Parathyroid adenoma (tissue), 2 donors: ENCODE results near the gene PRMT7.

Experiments
- H2AFZ ChIP-seq: fragments of 300-600 bp; sonication (generic); one replicate; pipeline ENCODE4 v1.7.0; 2017; ENCODE audit warnings: antibody characterized with exemption, mild to moderate bottlenecking
- H3K27ac ChIP-seq: fragments of 300-600 bp; sonication (generic); one replicate; pipeline ENCODE4 v1.7.0; 2017
- H3K27me3 ChIP-seq: fragments of 300-600 bp; sonication (generic); one replicate; pipeline ENCODE4 v1.7.0; 2017; ENCODE audit warnings: low read length; ENCODE audit not compliant: control insufficient read depth, insufficient read depth
- H3K36me3 ChIP-seq: fragments of 300-600 bp; sonication (generic); one replicate; pipeline ENCODE4 v1.7.0; 2017; ENCODE audit warnings: low read length; ENCODE audit not compliant: control insufficient read depth, insufficient read depth
- H3K4me1 ChIP-seq: fragments of 300-600 bp; sonication (generic); one replicate; pipeline ENCODE4 v1.7.0; 2017; ENCODE audit warnings: control low read depth
- H3K4me2 ChIP-seq: fragments of 300-600 bp; sonication (generic); one replicate; pipeline ENCODE4 v1.7.0; 2017; ENCODE audit warnings: low read length
- H3K4me3 ChIP-seq: fragments of 300-600 bp; sonication (generic); one replicate; pipeline ENCODE4 v1.7.0; 2017; ENCODE audit warnings: low read depth, low read length
- H3K79me2 ChIP-seq: fragments of 300-600 bp; sonication (generic); one replicate; pipeline ENCODE4 v1.7.0; 2017; ENCODE audit warnings: control low read depth
- H3K9ac ChIP-seq: fragments of 300-600 bp; sonication (generic); one replicate; pipeline ENCODE4 v1.7.0; 2017; ENCODE audit warnings: mild to moderate bottlenecking
- H3K9me3 ChIP-seq: fragments of 300-600 bp; sonication (generic); one replicate; pipeline ENCODE4 v1.7.0; 2017; ENCODE audit warnings: low read length; ENCODE audit not compliant: control insufficient read depth
- TF ChIP-seq, protein P1 (sequence below): fragments of 300-600 bp; sonication (generic); IDR thresholded peaks from one replicate; pipeline ENCODE4 v1.7.0; 2017; ENCODE audit warnings: antibody characterized with exemption, mild to moderate bottlenecking
- donor health status: primary hyperparathyroidism.

Gene PRMT7

DNA sequence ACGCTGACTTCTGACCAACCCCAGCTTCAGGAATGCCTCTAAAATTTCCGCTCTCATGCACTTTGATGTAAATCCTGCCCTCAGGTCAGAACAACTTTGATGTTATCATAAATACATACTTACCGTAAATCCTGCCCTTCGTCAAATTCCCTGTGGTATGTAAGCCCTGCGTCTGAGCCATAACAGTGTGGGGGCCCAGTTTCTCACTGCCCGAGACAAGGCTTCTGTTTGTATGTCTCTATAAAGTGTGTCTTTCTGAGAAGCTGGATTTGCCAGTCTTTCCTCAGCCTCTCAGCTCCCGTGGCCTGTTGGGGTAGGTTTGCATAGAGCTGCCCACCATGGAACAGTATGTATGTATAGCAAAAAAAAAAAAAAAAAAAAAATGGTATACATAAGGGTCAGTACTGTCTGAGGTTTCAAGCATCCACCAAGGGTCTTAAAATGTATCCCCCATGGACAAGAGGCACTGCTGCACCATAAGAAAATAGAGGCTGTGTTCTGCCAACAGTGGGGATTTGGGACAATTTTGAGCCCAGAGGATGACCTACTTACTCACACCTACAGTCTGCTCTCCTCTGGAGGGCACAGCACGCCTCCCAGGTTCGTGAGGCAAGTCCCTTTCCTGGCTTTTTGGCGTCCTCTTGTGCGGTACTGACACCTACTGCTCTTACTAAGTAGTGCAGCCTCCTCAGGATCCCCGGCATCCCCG lies 17.5 kb downstream of the PRMT7 start:
- no peak overlapping the region for H3K9ac ChIP-seq
- no peaks in the 10 kb centered on the region for H3K79me2 ChIP-seq
- H3K4me1 ChIP-seq, result no peaks in the 10 kb centered on the region
- H3K36me3 ChIP-seq, result no peaks in the 10 kb centered on the region
- no peak overlapping the region for H3K27ac ChIP-seq
- H3K4me2 ChIP-seq, result no peak overlapping the region
- no peaks in the 10 kb centered on the region for H3K27me3 ChIP-seq
- H3K4me3 ChIP-seq, result no peak overlapping the region
- TF ChIP-seq, protein P1, sequence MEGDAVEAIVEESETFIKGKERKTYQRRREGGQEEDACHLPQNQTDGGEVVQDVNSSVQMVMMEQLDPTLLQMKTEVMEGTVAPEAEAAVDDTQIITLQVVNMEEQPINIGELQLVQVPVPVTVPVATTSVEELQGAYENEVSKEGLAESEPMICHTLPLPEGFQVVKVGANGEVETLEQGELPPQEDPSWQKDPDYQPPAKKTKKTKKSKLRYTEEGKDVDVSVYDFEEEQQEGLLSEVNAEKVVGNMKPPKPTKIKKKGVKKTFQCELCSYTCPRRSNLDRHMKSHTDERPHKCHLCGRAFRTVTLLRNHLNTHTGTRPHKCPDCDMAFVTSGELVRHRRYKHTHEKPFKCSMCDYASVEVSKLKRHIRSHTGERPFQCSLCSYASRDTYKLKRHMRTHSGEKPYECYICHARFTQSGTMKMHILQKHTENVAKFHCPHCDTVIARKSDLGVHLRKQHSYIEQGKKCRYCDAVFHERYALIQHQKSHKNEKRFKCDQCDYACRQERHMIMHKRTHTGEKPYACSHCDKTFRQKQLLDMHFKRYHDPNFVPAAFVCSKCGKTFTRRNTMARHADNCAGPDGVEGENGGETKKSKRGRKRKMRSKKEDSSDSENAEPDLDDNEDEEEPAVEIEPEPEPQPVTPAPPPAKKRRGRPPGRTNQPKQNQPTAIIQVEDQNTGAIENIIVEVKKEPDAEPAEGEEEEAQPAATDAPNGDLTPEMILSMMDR, result peak; percentile 94
- H2AFZ ChIP-seq, result no peak overlapping the region
- H3K9me3 ChIP-seq, result no peaks in the 10 kb centered on the region

DNA sequence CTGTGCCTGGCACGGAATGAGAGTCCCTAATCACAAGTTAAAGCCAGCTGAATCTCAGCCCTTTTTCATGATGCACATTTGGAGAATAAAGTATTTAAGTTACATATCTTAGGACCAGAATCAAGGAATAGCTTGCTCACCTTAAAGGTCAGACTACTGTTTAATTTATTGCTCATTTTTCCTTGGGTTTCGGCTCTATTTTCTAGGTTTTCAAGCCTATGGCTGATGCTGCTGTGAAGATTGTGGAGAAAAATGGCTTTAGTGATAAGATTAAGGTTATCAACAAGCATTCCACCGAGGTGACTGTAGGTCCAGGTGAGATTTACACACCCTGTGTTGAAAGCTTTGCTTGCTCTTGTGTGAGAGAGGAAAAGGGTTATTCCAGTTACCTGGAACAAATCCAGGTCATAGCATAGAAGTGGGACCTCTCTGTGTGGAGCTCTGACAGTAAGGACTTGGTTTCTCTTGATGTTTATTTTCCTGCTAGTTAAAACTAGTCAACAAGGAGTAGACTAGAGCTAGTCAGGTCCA lies 18.1 kb downstream of the PRMT7 start:
- Histone ChIP-seq H2AFZ (no peak overlapping the region), H3K4me3 (no peak overlapping the region), H3K27ac (no peak overlapping the region), H3K27me3 (no peaks in the 10 kb centered on the region), H3K79me2 (no peaks in the 10 kb centered on the region), H3K4me2 (no peak overlapping the region), H3K9ac (no peak overlapping the region), H3K9me3 (no peaks in the 10 kb centered on the region), H3K36me3 (no peaks in the 10 kb centered on the region), H3K4me1 (no peaks in the 10 kb centered on the region)
- TF ChIP-seq, protein P1, result no peak

DNA sequence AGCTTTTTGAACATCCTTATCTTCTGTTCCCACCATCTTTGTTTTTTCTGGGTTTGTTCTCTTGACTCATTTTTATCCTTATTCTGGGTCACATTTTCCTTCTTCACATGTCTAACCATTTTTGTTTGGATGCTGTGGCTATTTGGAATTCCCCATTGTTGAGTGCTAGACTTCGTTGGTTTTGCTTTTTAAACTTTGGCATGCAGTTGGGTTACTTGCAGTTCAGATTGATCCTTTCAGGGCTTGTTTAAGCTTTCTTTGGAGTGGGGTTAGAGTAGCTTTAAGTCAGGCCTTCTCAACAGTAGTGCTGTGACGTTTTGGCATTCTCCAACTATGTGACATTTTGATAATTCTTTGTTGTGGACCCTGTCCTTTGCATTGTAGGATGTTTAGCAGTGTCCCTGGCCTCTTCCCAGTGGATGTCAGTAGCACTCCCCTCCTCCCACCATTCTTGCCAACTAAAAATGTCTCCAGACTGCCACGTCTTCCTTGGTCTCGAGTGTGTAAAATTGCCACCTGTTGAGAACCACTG lies 21.1 kb downstream of the PRMT7 start:
- Histone ChIP-seq H3K27me3 (no peaks in the 10 kb centered on the region), H3K36me3 (no peaks in the 10 kb centered on the region), H3K27ac (no peak overlapping the region), H3K4me3 (no peak overlapping the region), H3K4me2 (no peak overlapping the region), H3K9ac (no peak overlapping the region), H2AFZ (no peak overlapping the region), H3K9me3 (no peaks in the 10 kb centered on the region), H3K4me1 (no peaks in the 10 kb centered on the region), H3K79me2 (peaks cover 2% of the 10 kb centered on the region)
- TF ChIP-seq, protein P1, result no peak

DNA sequence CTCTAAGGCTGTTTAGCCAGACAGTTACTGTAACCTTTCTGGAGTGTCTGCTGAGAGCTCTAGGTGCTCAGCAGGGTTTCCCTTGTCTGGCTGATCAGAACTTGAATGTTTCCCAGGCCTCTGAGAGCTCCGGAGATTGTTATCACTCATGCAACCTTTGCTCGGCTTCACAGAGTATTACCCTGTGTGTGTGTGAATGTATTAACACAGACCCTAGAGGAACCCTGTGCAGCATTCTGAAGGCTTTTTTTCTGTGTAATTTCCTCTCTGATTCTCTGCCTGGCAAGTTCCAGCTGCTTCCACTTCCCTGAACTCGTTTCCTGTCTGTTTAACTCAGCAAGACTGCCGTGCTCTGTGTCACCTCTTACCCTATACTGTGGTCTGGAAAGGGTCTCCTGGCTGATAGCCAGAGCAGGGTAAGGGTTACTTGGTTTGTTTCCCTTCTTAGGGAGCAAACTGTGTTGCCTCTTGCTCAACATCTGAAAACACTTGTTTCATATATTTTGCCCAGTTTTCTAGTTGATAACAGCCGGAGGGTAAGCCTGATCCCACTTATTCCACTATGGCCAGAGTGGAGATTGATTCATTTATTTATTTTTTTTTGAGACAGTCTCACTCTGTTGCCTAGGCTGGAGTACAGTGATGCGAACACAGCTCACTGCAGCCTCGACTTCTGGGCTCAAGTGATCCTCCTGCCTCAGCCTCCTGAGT lies 21.7 kb downstream of the PRMT7 start:
- no peak overlapping the region for H3K4me2 ChIP-seq
- TF ChIP-seq, protein P1, result no peak
- H2AFZ ChIP-seq, result no peak overlapping the region
- H3K27me3 ChIP-seq, result no peaks in the 10 kb centered on the region
- H3K79me2 ChIP-seq, result peaks cover 2% of the 10 kb centered on the region
- no peaks in the 10 kb centered on the region for H3K36me3 ChIP-seq
- H3K4me1 ChIP-seq, result no peaks in the 10 kb centered on the region
- no peak overlapping the region for H3K4me3 ChIP-seq
- no peak overlapping the region for H3K27ac ChIP-seq
- no peaks in the 10 kb centered on the region for H3K9me3 ChIP-seq
- H3K9ac ChIP-seq, result no peak overlapping the region
